ENCODE data around the gene PCDHB14. TPM values are rescaled to one million over a fixed set of nuclear protein-coding genes. Genes with fewer than 3 reads are reported as not detected.
"Not testable (repeated sequence)": the region's sequence is repeated elsewhere in the genome, so short reads cannot be mapped to it uniquely, and the experiment has no call there.

The PCDHB14 gene
- total RNA-seq: 10 to 100 TPM in 1 of 2 donors, 1 to 10 TPM in 1; 2.8 to 10.6 TPM
- 1 to 10 TPM in 1 of 2 donors, under 1 TPM in 1; 0.67 to 1.2 TPM for polyA plus RNA-seq
- long read RNA-seq, donor 1, full-length matches to known transcripts: 11 of 11 reads
- long read RNA-seq, donor 1, partial matches to known transcripts: 0 of 11 reads
- long read RNA-seq, donor 1, other reads (novel, unspliced or antisense): 0 of 11 reads
- long read RNA-seq, donor 2, full-length matches to known transcripts: 8 of 8 reads
- long read RNA-seq, donor 2, partial matches to known transcripts: 0 of 8 reads
- long read RNA-seq, donor 2, other reads (novel, unspliced or antisense): 0 of 8 reads
- long read RNA-seq, donor 3, full-length matches to known transcripts: 7 of 7 reads
- long read RNA-seq, donor 3, partial matches to known transcripts: 0 of 7 reads
- long read RNA-seq, donor 3, other reads (novel, unspliced or antisense): 0 of 7 reads
- long read RNA-seq, donor 4, full-length matches to known transcripts: 9 of 9 reads
- long read RNA-seq, donor 4, partial matches to known transcripts: 0 of 9 reads
- long read RNA-seq, donor 4, other reads (novel, unspliced or antisense): 0 of 9 reads
- long read RNA-seq, donor 5, full-length matches to known transcripts: 18 of 18 reads
- long read RNA-seq, donor 5, partial matches to known transcripts: 0 of 18 reads
- long read RNA-seq, donor 5, other reads (novel, unspliced or antisense): 0 of 18 reads

DNA sequence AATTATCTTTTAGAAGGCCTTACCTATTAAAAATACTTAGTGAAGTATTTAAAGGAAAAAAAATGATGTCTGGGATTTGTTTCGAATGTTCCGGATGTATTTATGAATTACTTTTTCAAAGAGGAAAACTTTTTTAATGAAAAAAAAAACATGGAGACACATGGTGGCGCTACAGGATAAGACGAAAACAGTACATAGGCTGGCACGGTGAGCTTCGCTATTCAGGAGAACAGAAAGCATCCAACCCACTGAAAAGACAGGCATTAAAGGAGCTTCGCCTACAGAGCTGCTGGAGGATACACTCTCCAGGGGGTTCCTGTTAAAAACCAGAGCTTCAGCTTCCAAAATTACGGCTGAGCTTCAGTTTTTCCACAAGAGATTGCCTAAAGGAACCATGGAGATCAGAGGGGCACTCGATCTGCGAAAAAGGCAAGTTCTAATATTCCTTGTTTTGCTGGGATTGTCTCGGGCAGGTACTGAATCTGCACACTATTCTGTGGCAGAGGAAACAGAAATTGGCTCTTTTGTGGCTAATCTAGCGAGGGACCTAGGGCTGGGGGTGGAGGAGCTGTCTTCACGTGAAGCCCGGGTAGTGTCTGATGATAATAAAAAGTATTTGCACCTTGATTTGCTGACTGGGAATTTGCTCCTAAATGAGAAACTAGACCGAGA lies at the start of gene PCDHB14:
PCDHB14 (plus strand) TSS at position 232 of the 672 bp plus-strand sequence; CDS start at position 395, 163 bp downstream.
- TF ChIP-seq CTCF (IDR thresholded peaks at IDR 0.05; ENCODE audit: control extremely low read depth, extremely low read depth): no peak
- no peak for ATAC-seq (ENCODE audit: insufficient read depth, low FRiP score)
- H3K27me3 ChIP-seq (ENCODE audit: control insufficient read depth in 3 of 3, insufficient read depth in 3 of 3, low read length in 2 of 3): no peaks in the 10 kb centered on the region

GRCh38 chr5:141174291-141175104 lies 48.6 kb upstream of the PCDHB14 start:
- peaks cover 6 to 39% (median 23%) of the 10 kb centered on the region in 4 donors for H3K9me3 ChIP-seq (ENCODE audit: control insufficient read depth in 4 of 4, insufficient read depth in 3 of 4, low read length in 3 of 4)
- H3K4me1 ChIP-seq (ENCODE audit: control insufficient read depth in 5 of 5, insufficient read depth in 5 of 5, low read length in 5 of 5); H3K9ac ChIP-seq (ENCODE audit: insufficient read depth in 1 of 2, low read length in 2 of 2); DNase-seq; H3K4me3 ChIP-seq; H3K27me3 ChIP-seq (ENCODE audit: control insufficient read depth in 3 of 3, insufficient read depth in 3 of 3, low read length in 2 of 3); H3K27ac ChIP-seq (ENCODE audit: low read depth in 1 of 2, low read length in 1 of 2); H3K36me3 ChIP-seq (ENCODE audit: control insufficient read depth in 4 of 4, insufficient read depth in 4 of 4, low read length in 4 of 4); ATAC-seq (ENCODE audit: insufficient read depth, low FRiP score): not testable (repeated sequence)
- 36 to 55% methylated on average over 46 to 79 of the region's 79 CpGs for WGBS, 2 donors

More for the DNA sequence above, at the start of gene PCDHB14:
- 25 to 27% methylated on average over 15 of the region's 15 CpGs for WGBS, 2 donors
- no peak within 1 kb of the TSS for H3K27ac ChIP-seq (ENCODE audit: low read depth in 1 of 2, low read length in 1 of 2)
- H3K36me3 ChIP-seq (ENCODE audit: control insufficient read depth in 4 of 4, insufficient read depth in 4 of 4, low read length in 4 of 4): peaks cover 0 to 4% (median 0%) of the 10 kb centered on the region in 4 donors
- no peak within 1 kb of the TSS for H3K4me3 ChIP-seq
- H3K9ac ChIP-seq (ENCODE audit: insufficient read depth in 1 of 2, low read length in 2 of 2): peak within 1 kb of the TSS in 1 of 2 donors; percentile 53
- peak in 2 of 3 donors; percentile 53 to 56 for DNase-seq
- H3K9me3 ChIP-seq (ENCODE audit: control insufficient read depth in 4 of 4, insufficient read depth in 3 of 4, low read length in 3 of 4): peaks cover 3 to 31% (median 15%) of the 10 kb centered on the region in 4 donors
- H3K4me1 ChIP-seq (ENCODE audit: control insufficient read depth in 5 of 5, insufficient read depth in 5 of 5, low read length in 5 of 5): no peaks in the 10 kb centered on the region

- peaks cover 0 to 3% (median 0%) of the 10 kb centered on the region in 4 donors for H3K36me3 ChIP-seq (ENCODE audit: control insufficient read depth in 4 of 4, insufficient read depth in 4 of 4, low read length in 4 of 4)
- H3K4me1 ChIP-seq (ENCODE audit: control insufficient read depth in 5 of 5, insufficient read depth in 5 of 5, low read length in 5 of 5): no peaks in the 10 kb centered on the region
- H3K9ac ChIP-seq (ENCODE audit: insufficient read depth in 1 of 2, low read length in 2 of 2): no peak overlapping the region
- peaks cover 0 to 4% (median 3%) of the 10 kb centered on the region in 3 donors for H3K27me3 ChIP-seq (ENCODE audit: control insufficient read depth in 3 of 3, insufficient read depth in 3 of 3, low read length in 2 of 3)
- H3K27ac ChIP-seq (ENCODE audit: low read depth in 1 of 2, low read length in 1 of 2): no peak overlapping the region
- H3K4me3 ChIP-seq: no peak overlapping the region
- no peak for DNase-seq
- H3K9me3 ChIP-seq (ENCODE audit: control insufficient read depth in 4 of 4, insufficient read depth in 3 of 4, low read length in 3 of 4): peaks cover 6 to 40% (median 26%) of the 10 kb centered on the region in 4 donors
- TF ChIP-seq CTCF (IDR thresholded peaks at IDR 0.05; ENCODE audit: control extremely low read depth, extremely low read depth): no peak
- ATAC-seq (ENCODE audit: insufficient read depth, low FRiP score): no peak
- 49 to 68% methylated on average over 1 of the region's 1 CpG for WGBS, 2 donors
Measured at GRCh38 chr5:141175933-141176332, 47.2 kb upstream of the PCDHB14 start.

DNA sequence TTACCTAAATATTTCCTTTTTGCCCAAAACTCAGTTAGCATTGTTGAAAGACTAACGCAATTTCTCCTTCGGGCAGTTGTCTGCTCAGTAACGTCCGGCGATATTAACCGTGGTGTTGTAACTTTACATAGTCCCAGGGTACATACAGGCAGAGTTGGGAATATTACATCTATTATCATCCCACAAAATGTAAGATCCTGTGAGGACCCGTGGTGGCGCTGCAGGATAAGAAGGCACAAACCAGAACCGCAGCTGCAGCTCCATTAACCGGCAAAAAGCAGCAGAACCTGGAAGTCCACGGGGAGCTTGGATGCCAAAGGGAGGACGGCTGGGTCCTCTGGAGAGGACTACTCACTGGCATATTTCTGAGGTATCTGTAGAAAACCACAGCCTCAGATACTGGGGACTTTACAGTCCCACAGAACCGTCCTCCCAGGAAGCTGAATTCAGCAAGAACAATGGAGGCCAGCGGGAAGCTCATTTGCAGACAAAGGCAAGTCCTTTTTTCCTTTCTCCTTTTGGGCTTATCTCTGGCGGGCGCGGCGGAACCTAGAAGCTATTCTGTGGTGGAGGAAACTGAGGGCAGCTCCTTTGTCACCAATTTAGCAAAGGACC lies 45.5 kb upstream of the PCDHB14 start, which contains the start of gene PCDHB8:
PCDHB8 (plus strand) TSS at position 214 of the 615 bp plus-strand sequence; CDS start at position 459, 245 bp downstream.
- H3K27ac ChIP-seq (ENCODE audit: low read depth in 1 of 2, low read length in 1 of 2); ATAC-seq (ENCODE audit: insufficient read depth, low FRiP score); H3K27me3 ChIP-seq (ENCODE audit: control insufficient read depth in 3 of 3, insufficient read depth in 3 of 3, low read length in 2 of 3); H3K9ac ChIP-seq (ENCODE audit: insufficient read depth in 1 of 2, low read length in 2 of 2); H3K36me3 ChIP-seq (ENCODE audit: control insufficient read depth in 4 of 4, insufficient read depth in 4 of 4, low read length in 4 of 4); H3K4me3 ChIP-seq; H3K4me1 ChIP-seq (ENCODE audit: control insufficient read depth in 5 of 5, insufficient read depth in 5 of 5, low read length in 5 of 5): not testable (repeated sequence)
- DNase-seq: peak in 1 of 3 donors; percentile 31
- H3K9me3 ChIP-seq (ENCODE audit: control insufficient read depth in 4 of 4, insufficient read depth in 3 of 4, low read length in 3 of 4): peaks cover 4 to 44% (median 29%) of the 10 kb centered on the region in 4 donors
- WGBS, 2 donors: 26 to 32% methylated on average over 14 to 15 of the region's 18 CpGs

DNA sequence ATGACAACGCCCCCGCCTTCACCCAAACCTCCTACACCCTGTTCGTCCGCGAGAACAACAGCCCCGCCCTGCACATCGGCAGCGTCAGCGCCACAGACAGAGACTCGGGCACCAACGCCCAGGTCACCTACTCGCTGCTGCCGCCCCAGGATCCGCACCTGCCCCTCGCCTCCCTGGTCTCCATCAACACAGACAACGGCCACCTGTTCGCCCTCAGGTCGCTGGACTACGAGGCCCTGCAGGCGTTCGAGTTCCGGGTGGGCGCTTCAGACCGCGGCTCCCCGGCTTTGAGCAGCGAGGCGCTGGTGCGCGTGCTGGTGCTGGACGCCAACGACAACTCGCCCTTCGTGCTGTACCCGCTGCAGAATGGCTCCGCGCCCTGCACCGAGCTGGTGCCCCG lies 43.8 kb upstream of the PCDHB14 start:
- not testable (repeated sequence) for H3K36me3 ChIP-seq (ENCODE audit: control insufficient read depth in 4 of 4, insufficient read depth in 4 of 4, low read length in 4 of 4); H3K9ac ChIP-seq (ENCODE audit: insufficient read depth in 1 of 2, low read length in 2 of 2); H3K4me3 ChIP-seq; H3K27me3 ChIP-seq (ENCODE audit: control insufficient read depth in 3 of 3, insufficient read depth in 3 of 3, low read length in 2 of 3); ATAC-seq (ENCODE audit: insufficient read depth, low FRiP score); DNase-seq; H3K27ac ChIP-seq (ENCODE audit: low read depth in 1 of 2, low read length in 1 of 2); H3K4me1 ChIP-seq (ENCODE audit: control insufficient read depth in 5 of 5, insufficient read depth in 5 of 5, low read length in 5 of 5)
- 35 to 38% methylated on average over 30 to 35 of the region's 39 CpGs for WGBS, 2 donors
- H3K9me3 ChIP-seq (ENCODE audit: control insufficient read depth in 4 of 4, insufficient read depth in 3 of 4, low read length in 3 of 4): peaks cover 0 to 43% (median 26%) of the 10 kb centered on the region in 4 donors

Data from lung (tissue), 16 donors.